GM19467 (cell line): ENCODE results near the gene PSMG4.

Experiments
- ATAC-seq: cut with Tn5 transposase; IDR thresholded peaks from one replicate; pipeline ENCODE4 v1.9.1; 2021; ENCODE audit warnings: mild to moderate bottlenecking, moderate library complexity; ENCODE audit not compliant: unreplicated experiment

PSMG4 gene

GRCh38 chr6:3273707-3274521 lies 15.2 kb downstream of the PSMG4 start:
- ATAC-seq, result no peak

DNA sequence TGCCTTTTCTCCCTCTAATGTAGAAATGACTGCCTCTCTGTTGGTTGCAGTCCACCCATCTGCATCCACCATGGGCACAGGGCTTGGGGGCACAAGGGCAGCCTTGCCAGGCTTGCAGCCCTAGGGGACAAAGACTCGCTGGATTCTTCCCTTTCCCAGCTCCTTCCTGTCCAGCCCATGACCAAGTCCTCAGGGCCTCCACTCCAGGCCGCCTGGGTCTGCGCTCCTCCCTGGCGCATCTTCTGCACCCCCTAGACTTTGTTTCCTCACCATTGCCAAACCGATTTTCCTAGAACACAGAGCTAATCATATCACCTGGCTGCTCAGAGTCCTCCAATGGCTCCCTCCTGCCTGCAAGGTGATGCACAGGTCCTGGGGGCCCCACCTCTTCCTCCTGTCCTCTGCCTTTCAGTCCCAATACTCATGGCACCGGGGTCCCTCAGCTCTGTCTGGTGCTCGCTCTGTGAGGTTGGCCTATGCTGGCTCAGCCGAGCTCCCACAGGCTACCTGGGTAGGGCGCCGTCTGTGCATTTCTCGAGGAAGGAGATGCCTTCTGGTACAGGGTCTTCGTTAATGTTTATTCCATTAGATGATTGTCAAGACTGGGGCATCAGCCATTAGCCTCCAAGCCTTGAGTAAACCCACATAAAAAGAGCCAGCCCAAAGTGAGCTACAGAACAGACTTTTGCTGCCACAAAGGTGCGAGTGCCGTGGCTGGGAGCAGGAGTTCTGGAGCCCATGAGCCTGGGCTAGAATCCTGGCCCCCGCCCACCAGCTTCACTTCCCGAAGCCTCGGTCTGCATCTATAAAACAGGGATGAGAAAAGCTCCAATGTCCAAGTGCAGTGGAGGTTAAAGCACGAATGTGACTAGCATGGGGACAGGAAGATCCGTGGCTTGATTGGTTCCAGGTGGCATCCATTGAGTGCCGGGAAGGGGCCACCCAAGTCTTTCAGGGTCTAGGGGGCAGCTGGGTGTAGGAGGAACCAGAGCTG lies 17.7 kb downstream of the PSMG4 start:
- no peak for ATAC-seq

DNA sequence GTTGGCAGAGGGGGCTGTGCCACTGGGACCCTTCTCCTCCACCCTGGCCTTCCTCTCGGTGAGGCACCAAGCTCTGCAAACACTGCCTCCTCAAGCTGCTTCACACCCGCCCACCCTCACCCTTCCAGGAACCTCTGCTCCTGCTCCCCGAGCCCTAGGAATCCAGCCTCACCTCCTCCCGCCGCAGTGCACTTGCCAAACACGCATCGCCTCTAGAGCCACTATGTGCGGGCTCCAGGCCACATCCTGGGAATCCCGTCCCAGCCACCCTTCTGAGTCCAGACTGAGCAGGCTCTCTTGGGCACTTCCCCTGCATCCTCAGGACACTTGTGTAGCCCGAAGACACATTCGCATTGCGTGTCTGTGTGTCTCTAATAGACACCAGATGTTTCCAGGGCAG lies 18.5 kb downstream of the PSMG4 start:
- no peak for ATAC-seq

DNA sequence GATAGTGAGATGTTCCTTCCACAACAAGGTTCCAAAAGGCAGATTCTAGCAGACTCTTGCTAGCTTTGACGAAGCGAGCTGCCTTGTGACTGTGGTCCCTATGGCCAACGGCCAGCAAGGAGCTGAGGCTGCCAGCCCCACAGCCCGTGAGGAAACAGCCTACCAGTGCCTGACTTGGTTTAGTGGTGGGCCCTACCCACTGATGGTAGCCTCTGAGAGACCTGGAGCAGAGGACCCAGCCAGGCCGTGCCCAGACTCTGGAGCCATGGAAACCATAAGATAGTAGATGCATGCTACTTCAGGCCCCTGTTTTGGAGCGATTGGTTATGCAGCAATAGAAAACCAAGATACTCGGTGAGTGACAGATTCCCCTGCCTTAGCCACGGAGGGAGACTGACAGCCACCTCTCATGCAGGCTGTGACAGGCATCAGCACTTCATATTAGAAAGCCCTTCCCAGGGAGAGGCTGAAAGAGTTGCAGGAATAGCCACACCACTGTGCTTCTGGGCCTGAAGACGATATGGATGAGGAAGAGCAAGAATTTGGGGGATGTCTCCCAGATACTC lies 19.2 kb downstream of the PSMG4 start:
- no peak for ATAC-seq

GRCh38 chr6:3278691-3279090 lies 19.9 kb downstream of the PSMG4 start:
- ATAC-seq, result no peak

GRCh38 chr6:3280091-3280490 lies 21.3 kb downstream of the PSMG4 start:
- no peak for ATAC-seq

GRCh38 chr6:3280866-3281465 lies 22.2 kb downstream of the PSMG4 start:
- ATAC-seq, result no peak

GRCh38 chr6:3281631-3282475 lies 23.1 kb downstream of the PSMG4 start:
- ATAC-seq, result no peak

- no peak for ATAC-seq
Observed at GRCh38 chr6:3282476-3283236, 23.9 kb downstream of the PSMG4 start.

DNA sequence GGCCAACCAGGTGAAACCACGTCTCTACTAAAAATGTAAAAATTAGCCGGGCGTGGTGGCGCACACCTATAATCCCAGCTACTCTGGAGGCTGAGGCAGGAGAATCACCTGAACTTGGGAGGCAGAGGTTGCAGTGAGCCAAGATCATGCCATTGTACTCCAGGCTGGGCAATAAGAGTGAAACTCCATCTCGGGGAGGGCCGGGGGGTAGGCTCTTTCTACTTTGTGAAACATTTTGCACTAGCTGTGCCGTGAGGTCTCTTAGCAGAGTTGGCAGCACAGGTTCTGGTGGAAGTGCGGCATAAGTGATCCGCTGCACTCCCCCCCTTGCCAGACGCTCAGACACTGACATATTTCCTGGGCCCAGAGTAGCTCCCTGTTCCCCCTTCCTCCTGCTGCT lies 24.5 kb downstream of the PSMG4 start:
- no peak for ATAC-seq

- no peak for ATAC-seq
Observed at GRCh38 chr6:3283641-3284435, 25.1 kb downstream of the PSMG4 start.

DNA sequence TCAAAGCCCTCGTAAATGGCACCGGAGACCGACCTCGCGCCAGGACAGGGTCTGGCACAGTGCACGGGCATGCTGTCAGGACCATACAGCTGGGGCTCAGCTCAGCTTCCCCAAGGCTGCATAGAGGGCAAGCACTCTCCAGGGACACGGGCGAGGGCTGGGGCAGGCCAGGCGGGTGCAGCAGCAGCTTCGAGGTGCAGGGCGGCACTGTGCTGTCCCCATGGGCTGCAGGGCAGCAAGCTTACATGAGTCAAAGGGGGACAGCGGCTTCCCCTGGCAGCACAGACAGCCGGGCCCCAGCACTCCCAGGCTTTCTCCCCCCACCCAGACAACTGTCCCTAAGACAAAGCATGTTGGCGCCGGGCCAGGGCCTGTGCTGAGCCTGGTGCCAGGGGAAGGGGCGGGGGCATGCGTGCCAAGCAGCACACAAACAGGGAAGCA lies 25.7 kb downstream of the PSMG4 start:
- no peak for ATAC-seq

GRCh38 chr6:3285049-3285639 lies 26.4 kb downstream of the PSMG4 start:
- no peak for ATAC-seq

DNA sequence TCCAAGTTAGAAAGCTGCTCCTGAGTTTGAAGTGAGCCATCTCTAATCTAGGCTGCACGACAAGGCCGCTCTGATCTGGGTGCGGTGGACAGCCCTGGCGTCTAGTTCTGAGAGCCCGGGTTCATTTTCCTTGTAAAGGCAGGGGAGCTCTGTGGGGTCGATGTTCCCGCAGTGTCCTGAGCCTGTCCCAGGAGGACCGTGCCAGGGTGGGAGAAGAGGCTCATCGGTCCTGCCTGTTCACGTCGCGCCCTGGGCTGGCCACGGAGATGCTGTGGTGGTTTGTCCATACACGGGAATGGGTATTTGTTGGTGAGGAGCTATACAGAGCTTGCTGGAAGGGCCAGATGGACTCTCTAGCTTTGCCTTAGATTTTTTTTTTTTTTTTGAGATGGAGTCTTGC lies 27.0 kb downstream of the PSMG4 start:
- no peak for ATAC-seq

DNA sequence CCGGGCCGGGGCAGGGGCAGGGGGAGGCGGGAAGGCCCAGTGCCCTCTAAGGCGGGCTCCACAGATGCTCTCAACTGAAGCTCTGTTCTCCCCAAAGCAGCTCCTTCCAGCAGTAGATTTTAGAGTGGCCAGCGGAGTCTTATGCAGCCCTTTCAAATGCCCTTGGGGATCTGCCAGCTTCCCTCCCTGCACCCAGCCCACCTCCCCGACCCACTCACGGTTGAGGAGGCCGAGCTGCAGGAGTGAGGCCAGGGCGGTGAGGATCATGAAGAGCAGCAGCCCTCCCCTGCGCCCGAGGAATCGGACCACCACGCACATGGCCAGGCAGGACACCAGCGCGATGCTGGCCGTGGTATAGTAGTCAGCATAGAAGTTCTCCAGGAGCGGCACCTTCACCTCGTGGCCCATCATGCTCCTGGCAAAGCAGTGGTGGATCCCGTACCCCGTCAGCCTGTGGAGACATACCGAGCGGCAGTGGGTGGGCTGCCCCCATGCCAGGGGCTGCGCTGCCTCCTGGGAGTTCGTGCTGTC lies 28.0 kb downstream of the PSMG4 start:
- ATAC-seq, result no peak

DNA sequence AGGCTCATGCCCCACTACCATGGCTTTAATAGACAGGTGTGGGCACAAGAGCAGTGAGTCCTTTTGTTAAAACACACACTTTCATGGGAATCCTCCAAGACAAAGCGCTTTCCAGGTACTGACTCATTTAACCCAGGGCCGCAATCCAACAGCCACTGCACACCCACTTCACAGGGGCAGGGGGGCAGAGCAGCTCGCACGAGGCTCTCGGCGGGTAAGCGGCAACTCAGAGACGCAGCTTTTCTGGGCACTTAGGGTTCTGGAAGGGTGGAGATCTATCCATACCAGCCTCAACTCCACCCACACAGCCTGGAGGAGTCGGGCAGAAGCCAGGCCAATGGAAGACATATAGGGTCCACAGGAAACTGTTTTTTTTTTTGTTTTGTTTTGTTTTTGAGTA lies 28.6 kb downstream of the PSMG4 start:
- ATAC-seq, result no peak

- no peak for ATAC-seq
Observed at GRCh38 chr6:3287976-3288707, 29.4 kb downstream of the PSMG4 start.
